ENCODE measurements around the gene CREB5. TPM values are rescaled to one million over a fixed set of nuclear protein-coding genes. Genes with fewer than 3 reads are reported as not detected.

Gene CREB5
- total and polyA plus RNA-seq, 8 donors = 2.5 to 11.5 (median 3.6) TPM

DNA sequence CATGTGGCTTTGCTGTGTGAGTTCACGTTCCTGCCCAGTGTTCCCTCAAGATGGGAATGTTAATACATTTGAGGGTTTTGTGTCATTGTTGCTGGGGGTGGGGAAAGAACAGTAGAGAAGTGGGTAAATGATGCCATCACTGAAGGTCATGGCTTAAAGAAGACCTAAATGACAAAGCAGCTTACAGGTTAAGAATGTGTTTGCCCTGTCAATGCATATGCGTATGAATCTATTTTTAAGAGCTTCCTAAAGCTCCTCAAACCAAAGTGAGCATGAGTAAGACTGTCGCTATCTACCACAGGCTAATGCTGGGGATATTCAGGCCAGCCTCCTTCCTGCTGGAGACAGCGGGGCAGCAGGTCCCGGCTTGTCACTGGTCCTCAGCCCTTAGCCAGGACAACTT, 162.9 kb downstream of the CREB5 start:
- FAIRE-seq (no peak), ATAC-seq (no peak), DNase-seq (no peak)
- Histone ChIP-seq H3K4me3 (no peak overlapping the region), H3K4me1 (peaks cover 0 to 8% (median 6%) of the 10 kb centered on the region in 3 donors), H3K27me3 (peaks cover 0 to 37% (median 4%) of the 10 kb centered on the region in 4 donors), H3K27ac (no peak overlapping the region), H3K36me3 (no peaks in the 10 kb centered on the region), H3K9me3 (no peaks in the 10 kb centered on the region)
- WGBS, 2 donors = 84 to 90% methylated on average over 5 of the region's 5 CpGs
- intact Hi-C loops (cut with DNase I) = no loop called here
- TF ChIP-seq CTCF (IDR thresholded peaks at IDR 0.05) = no peak

DNA sequence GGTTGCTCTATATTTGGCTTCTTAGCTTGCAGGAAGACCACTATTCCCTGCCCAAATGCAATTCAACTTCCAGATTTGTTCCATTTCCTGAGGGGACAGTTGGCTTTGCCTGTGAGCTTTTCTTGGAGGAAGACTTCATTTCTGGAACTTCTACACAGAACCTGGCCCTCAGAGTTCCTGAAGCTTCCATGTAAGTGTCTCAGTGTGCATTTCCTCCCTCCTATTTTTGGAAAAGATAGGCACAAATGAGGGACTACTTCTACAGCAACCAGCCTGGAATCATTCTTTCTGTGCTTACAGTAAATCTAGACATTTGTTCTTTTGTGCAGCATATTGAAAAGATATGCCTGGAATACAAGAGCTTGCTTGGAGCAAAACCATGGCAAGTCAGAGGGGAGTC, 164.3 kb downstream of the CREB5 start:
- no peaks in the 10 kb centered on the region for H3K9me3 ChIP-seq
- H3K4me3 ChIP-seq = no peak overlapping the region
- no peak overlapping the region for H3K27ac ChIP-seq
- intact Hi-C loops (cut with DNase I) = no loop called here
- peaks cover 0 to 8% (median 6%) of the 10 kb centered on the region in 3 donors for H3K4me1 ChIP-seq
- ATAC-seq (no peak), FAIRE-seq (no peak), DNase-seq (no peak)
- H3K27me3 ChIP-seq = peaks cover 0 to 37% (median 2%) of the 10 kb centered on the region in 4 donors
- TF ChIP-seq CTCF (IDR thresholded peaks at IDR 0.05) = no peak
- H3K36me3 ChIP-seq = no peaks in the 10 kb centered on the region

DNA sequence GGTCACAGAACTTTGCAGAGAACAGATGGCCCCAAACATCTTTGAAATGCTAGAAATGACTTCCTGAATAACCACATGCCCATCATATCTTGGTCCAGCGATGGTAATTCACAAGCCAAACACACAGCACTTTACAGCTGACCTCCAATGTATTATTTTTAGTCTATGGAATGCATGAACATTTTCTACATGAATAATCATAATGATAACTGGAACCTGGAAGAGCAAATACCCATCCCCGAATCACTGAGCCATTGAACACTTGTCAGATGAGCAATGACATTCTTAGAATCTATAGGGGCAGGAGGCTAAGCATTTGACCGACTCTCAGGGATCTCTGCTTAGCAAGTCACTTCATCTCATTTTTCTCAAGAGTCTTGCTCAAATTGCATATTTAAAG, 167.3 kb downstream of the CREB5 start:
- Histone ChIP-seq H3K4me1 (no peaks in the 10 kb centered on the region), H3K27ac (no peak overlapping the region), H3K4me3 (no peak overlapping the region), H3K27me3 (peaks cover 0 to 32% (median 2%) of the 10 kb centered on the region in 4 donors), H3K36me3 (no peaks in the 10 kb centered on the region), H3K9me3 (no peaks in the 10 kb centered on the region)
- WGBS, 2 donors = 76 to 78% methylated on average over 3 of the region's 3 CpGs
- intact Hi-C loops (cut with DNase I) = no loop called here
- no peak for TF ChIP-seq CTCF (IDR thresholded peaks at IDR 0.05)
- DNase-seq (no peak), FAIRE-seq (no peak), ATAC-seq (no peak)

DNA sequence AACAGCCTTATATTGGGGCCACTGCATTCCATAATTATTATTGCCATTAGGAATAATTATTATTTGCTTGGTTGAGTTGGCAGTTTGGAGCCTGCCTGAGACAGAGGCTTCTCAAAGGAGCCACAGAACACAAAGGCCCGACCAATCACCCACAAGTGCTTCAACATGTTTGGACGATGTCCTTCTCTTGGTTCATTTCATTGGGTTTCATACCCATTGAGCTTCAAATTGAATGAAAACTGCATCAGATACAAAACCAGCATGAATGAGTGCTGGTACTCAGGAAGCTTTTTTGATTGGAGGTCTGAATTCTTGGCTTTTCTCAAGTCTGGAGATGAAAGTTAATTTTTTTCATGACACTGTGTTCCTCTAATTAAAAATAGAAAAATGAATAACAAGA, 168.3 kb downstream of the CREB5 start:
- Histone ChIP-seq H3K27ac (no peak overlapping the region), H3K9me3 (no peaks in the 10 kb centered on the region), H3K36me3 (no peaks in the 10 kb centered on the region), H3K4me3 (no peak overlapping the region), H3K27me3 (peaks cover 0 to 21% (median 2%) of the 10 kb centered on the region in 4 donors), H3K4me1 (no peaks in the 10 kb centered on the region)
- no peak for TF ChIP-seq CTCF (IDR thresholded peaks at IDR 0.05)
- ATAC-seq (no peak), FAIRE-seq (no peak), DNase-seq (no peak)
- 85 to 86% methylated on average over 2 of the region's 2 CpGs for WGBS, 2 donors
- intact Hi-C loops (cut with DNase I) = no loop called here

GRCh38 chr7:28581351-28581750, 169.0 kb downstream of the CREB5 start:
- DNase-seq (no peak), FAIRE-seq (no peak), ATAC-seq (no peak)
- no peak overlapping the region for H3K27ac ChIP-seq
- H3K4me1 ChIP-seq = no peaks in the 10 kb centered on the region
- H3K36me3 ChIP-seq = no peaks in the 10 kb centered on the region
- H3K27me3 ChIP-seq = peaks cover 0 to 18% (median 2%) of the 10 kb centered on the region in 4 donors
- H3K4me3 ChIP-seq = no peak overlapping the region
- no peaks in the 10 kb centered on the region for H3K9me3 ChIP-seq
- 77 to 78% methylated on average over 6 of the region's 6 CpGs for WGBS, 2 donors
- intact Hi-C loops (cut with DNase I) = no loop called here
- TF ChIP-seq CTCF (IDR thresholded peaks at IDR 0.05) = no peak

Data from pancreas (tissue), 10 donors.